A673 (cell line): ENCODE measurements around the gene RUNX2. TPM values are rescaled to one million over a fixed set of nuclear protein-coding genes. Genes with fewer than 3 reads are reported as not detected.

Source experiments
- BruUV-seq: library from RNA; stranded (reverse); fragments of 400-500 nt; replicated peaks from 2 replicates; lab custom pipeline; 2021; lab: Mats Ljungman, UMichigan
- CTCF ChIA-PET: fragments of 300-600 bp; sonication (Branson Sonifier 250); formaldehyde crosslinking; loops from one replicate; lab custom pipeline; 2022; ENCODE audit warnings: antibody characterized with exemption; lab: Charles Lee
- POLR2A ChIA-PET: fragments of 300-600 bp; sonication (Branson Sonifier 250); formaldehyde crosslinking; loops from one replicate; lab custom pipeline; 2022; ENCODE audit warnings: antibody characterized with exemption; ENCODE audit not compliant: low non-redundant PET; lab: Charles Lee
- DNase-seq: peaks from one replicate; pipeline ENCODE4 v3.0.0-alpha.2; 2015; ENCODE audit warnings: low spot score
- H3K27ac ChIP-seq: fragments of 200-600 bp; sonication (generic); 2 replicates; pipeline ENCODE4 v1.5.1; 2016; ENCODE audit warnings: mixed run types, low read depth, mild to moderate bottlenecking, mixed read lengths, antibody characterized with exemption, low read length; ENCODE audit not compliant: poor library complexity, severe bottlenecking
- H3K27me3 ChIP-seq: fragments of 200-600 bp; sonication (generic); replicated peaks from 2 replicates; pipeline ENCODE4 v1.6.1; 2017; ENCODE audit warnings: mixed run types, low read depth, mild to moderate bottlenecking, mixed read lengths, antibody characterized with exemption, low read length; ENCODE audit not compliant: insufficient read depth, poor library complexity
- H3K36me3 ChIP-seq: fragments of 200-600 bp; sonication (generic); 2 replicates; pipeline ENCODE4 v1.6.1; 2016; ENCODE audit warnings: mixed run types, mild to moderate bottlenecking, mixed read lengths, antibody characterized with exemption, low read length; ENCODE audit not compliant: insufficient read depth, poor library complexity, severe bottlenecking
- H3K4me1 ChIP-seq: fragments of 200-600 bp; sonication (generic); 2 replicates; pipeline ENCODE4 v1.6.1; 2017; ENCODE audit warnings: mixed run types, mild to moderate bottlenecking, mixed read lengths, antibody characterized with exemption, low read length; ENCODE audit not compliant: insufficient read depth, poor library complexity, severe bottlenecking
- H3K4me3 ChIP-seq: fragments of 200-600 bp; sonication (generic); 2 replicates; pipeline ENCODE4 v1.5.1; 2016; ENCODE audit warnings: low read depth, mixed run types, mild to moderate bottlenecking, mixed read lengths, low read length; ENCODE audit not compliant: poor library complexity, severe bottlenecking
- H3K9me3 ChIP-seq: fragments of 200-600 bp; sonication (generic); 2 replicates; pipeline ENCODE4 v1.6.1; 2016; ENCODE audit warnings: mixed run types, low read depth, mild to moderate bottlenecking, mixed read lengths, antibody characterized with exemption, low read length; ENCODE audit not compliant: poor library complexity, severe bottlenecking
- CTCF ChIP-seq: fragments of 300-800, 200-600 bp; sonication (generic); conservative IDR thresholded peaks from 2 replicates; pipeline ENCODE4 v1.5.1; 2017; ENCODE audit warnings: low read depth, mild to moderate bottlenecking, antibody characterized with exemption, low read length, moderate library complexity, mixed read lengths
- EZH2 ChIP-seq: fragments of 200-600 bp; sonication (generic); IDR thresholded peaks from 2 replicates; pipeline ENCODE4 v1.6.1; 2017; ENCODE audit warnings: borderline replicate concordance, low read depth, mild to moderate bottlenecking, mixed read lengths, antibody characterized with exemption, low read length; ENCODE audit not compliant: poor library complexity, severe bottlenecking
- intact Hi-C: fragments of 100-400 bp; cut with micrococcal nuclease; formaldehyde crosslinking; loops from one replicate; pipeline ENCODE4 v1.10.0; 2022; ENCODE audit not compliant: unreplicated experiment
- total RNA-seq: library from RNA; stranded (reverse); gene quantifications from 2 replicates; pipeline ENCODE4 v1.2.3, GENCODE V29; 2021

The RUNX2 gene
- total RNA-seq, 1 experiment from 2014 or later = 4.9 TPM

DNA sequence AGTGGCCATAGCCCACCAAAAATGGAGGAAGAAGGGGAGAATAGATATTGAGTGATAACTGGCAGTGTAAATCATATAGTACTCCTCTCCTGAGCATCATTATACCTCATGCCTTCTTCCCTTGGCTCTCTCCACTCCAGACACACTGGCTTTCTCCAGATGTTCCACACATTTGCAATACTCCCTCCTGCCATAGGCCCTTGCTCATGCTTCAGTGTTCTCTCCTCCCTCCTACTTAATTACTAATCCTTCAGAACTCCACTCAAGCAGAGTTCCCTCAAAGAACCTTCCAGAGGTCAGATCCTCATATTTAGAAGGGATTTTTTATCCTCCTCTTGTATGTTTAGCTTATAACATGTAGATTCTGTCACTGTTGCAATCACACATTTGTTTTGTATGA, 329.1 kb downstream of the RUNX2 start:
- H3K4me1 ChIP-seq = no peaks in the 10 kb centered on the region
- BruUV-seq = no TSS peak
- ChIA-PET POLR2A (no interaction called here), CTCF (no interaction called here)
- no peak overlapping the region for H3K27ac ChIP-seq
- no peak for TF ChIP-seq EZH2
- TF ChIP-seq CTCF = no peak
- H3K36me3 ChIP-seq = no peaks in the 10 kb centered on the region
- intact Hi-C loops = no loop called here
- no peak for DNase-seq
- no peaks in the 10 kb centered on the region for H3K9me3 ChIP-seq
- no peak overlapping the region for H3K4me3 ChIP-seq
- H3K27me3 ChIP-seq = no peaks in the 10 kb centered on the region

DNA sequence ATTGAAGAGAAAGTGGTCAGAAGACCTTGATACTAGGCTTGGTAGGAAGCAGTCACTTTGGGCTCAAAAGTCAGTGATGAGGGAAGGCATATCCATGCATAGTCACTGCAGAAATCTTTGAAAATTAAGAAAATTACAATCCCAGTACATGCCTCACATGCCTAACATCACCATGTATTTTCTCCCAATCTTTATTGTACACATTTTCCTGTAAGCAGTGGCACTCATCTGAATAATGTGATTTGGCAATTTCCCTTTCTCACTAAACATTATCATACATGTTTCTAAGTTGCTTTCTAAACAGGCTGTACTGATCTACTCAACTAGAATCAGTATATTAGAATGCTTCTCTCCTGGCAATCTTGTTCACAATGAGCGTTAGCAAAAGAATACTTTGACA, 330.3 kb downstream of the RUNX2 start:
- no TSS peak for BruUV-seq

GRCh38 chr6:45658958-45659357, 330.8 kb downstream of the RUNX2 start:
- H3K4me3 ChIP-seq = no peak overlapping the region
- ChIA-PET CTCF (no interaction called here), POLR2A (no interaction called here)
- no TSS peak for BruUV-seq
- no peaks in the 10 kb centered on the region for H3K9me3 ChIP-seq
- H3K27me3 ChIP-seq = no peaks in the 10 kb centered on the region
- DNase-seq = no peak
- H3K27ac ChIP-seq = no peak overlapping the region
- no peaks in the 10 kb centered on the region for H3K4me1 ChIP-seq
- TF ChIP-seq EZH2 (no peak), CTCF (no peak)
- intact Hi-C loops = no loop called here
- H3K36me3 ChIP-seq = no peaks in the 10 kb centered on the region

More for the DNA sequence above, 330.3 kb downstream of the RUNX2 start:
- TF ChIP-seq CTCF = no peak
- H3K27ac ChIP-seq = no peak overlapping the region
- H3K36me3 ChIP-seq = no peaks in the 10 kb centered on the region
- intact Hi-C loops = no loop called here
- H3K27me3 ChIP-seq = no peaks in the 10 kb centered on the region
- CTCF ChIA-PET = no interaction called here
- no peaks in the 10 kb centered on the region for H3K9me3 ChIP-seq
- no peak for DNase-seq
- H3K4me3 ChIP-seq = no peak overlapping the region
- POLR2A ChIA-PET = interaction anchor here (0.7 kb wide), 1 partner anchor 630 kb away, joined by 3 read pairs; no protein-coding TSS in a partner anchor
- no peaks in the 10 kb centered on the region for H3K4me1 ChIP-seq
